Testis (tissue), 3 donors: ENCODE measurements around the gene DHH. TPM values are rescaled to one million over a fixed set of nuclear protein-coding genes. Genes with fewer than 3 reads are reported as not detected.

Experiments
- DNase-seq: peaks from one replicate; pipeline ENCODE4 v3.0.0-alpha.2; 2019
- H3K27ac ChIP-seq, 2 donors: fragments of 200-600 bp; sonication (generic); one replicate each; pipeline ENCODE4 v1.5.1; 2019
- H3K27me3 ChIP-seq: fragments of 200-600 bp; sonication (generic); one replicate; pipeline ENCODE4 v1.5.1; 2019
- H3K36me3 ChIP-seq: fragments of 200-600 bp; sonication (generic); one replicate; pipeline ENCODE4 v1.5.1; 2017; ENCODE audit warnings: low read depth; ENCODE audit errors: missing control alignments
- H3K4me1 ChIP-seq: fragments of 200-600 bp; sonication (generic); one replicate; pipeline ENCODE4 v1.5.1; 2019
- H3K4me3 ChIP-seq, 2 donors: fragments of 200-600 bp; sonication (generic); one replicate each; pipeline ENCODE4 v1.5.1; 2017 to 2019
- H3K9me3 ChIP-seq: fragments of 200-600 bp; sonication (generic); one replicate; pipeline ENCODE4 v1.5.1; 2017
- CTCF ChIP-seq, 3 experiments: fragments of 450-650 bp in 2 of 3; fragments of 200-600 bp in 1 of 3; sonication (generic) in 1 of 3; IDR thresholded peaks; one replicate each; pipeline ENCODE4 v1.5.1; 2016 to 2019; ENCODE audit warnings: antibody characterized with exemption in 3 of 3, mild to moderate bottlenecking in 2 of 3, moderate library complexity in 1 of 3
- POLR2A ChIP-seq: fragments of 450-650 bp; IDR thresholded peaks from one replicate; pipeline ENCODE4 v1.6.1; 2017; ENCODE audit warnings: antibody characterized with exemption, mild to moderate bottlenecking, moderate library complexity
- WGBS, 2 donors: methylation state at CpG; one replicate each; pipeline ENCODE4 v1.1.5; 2018; 5-methylcytosine and 5-hydroxymethylcytosine counted together
- intact Hi-C: fragments of 100-400 bp; cut with DNase I; formaldehyde crosslinking; loops from one replicate; pipeline ENCODE4 v1.15.1; 2023; ENCODE audit warnings: low total_unique reads
- polyA plus RNA-seq: library from polyadenylated mRNA; stranded (reverse); fragments of 350-450 nt; fragmentation: Illumina TruSeq; extraction: RNeasy Lipid Tissue Mini Kit (QIAGEN cat#74804); gene quantifications from one replicate; pipeline ENCODE4 v1.2.3, GENCODE V29; 2014; ENCODE audit warnings: low read depth, low replicate concordance; ENCODE audit not compliant: insufficient read depth
- total RNA-seq, 2 donors: library from RNA; depleted of rRNA; stranded (reverse); fragments of >200 nt; gene quantifications; one replicate each; pipeline ENCODE4 v1.2.3, GENCODE V29; 2016

The DHH gene
- total and polyA plus RNA-seq, 3 donors from 2014 or later, result 40.0 to 148 (median 97.6) TPM

DNA sequence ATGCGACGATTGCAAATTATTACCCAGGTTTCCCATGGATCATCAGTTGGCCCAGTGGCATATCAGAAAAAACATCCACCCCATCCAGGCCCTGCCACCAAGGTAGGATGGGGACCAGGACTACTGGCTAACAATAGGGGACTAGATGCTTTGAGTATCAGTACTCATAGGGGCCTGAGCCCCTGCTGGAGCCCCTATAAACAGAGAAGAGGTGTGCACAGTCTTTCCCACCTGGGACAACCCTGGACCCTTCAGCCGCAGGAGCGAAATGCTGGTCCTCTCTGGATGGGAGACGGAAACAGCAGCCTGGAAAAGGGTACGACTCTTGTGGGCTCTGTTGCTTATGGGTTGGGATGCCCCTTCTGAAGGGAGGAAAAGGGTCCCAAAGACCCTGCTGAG, 5.7 kb downstream of the DHH start:
- Histone ChIP-seq H3K27ac (no peak overlapping the region), H3K27me3 (no peaks in the 10 kb centered on the region), H3K36me3 (no peaks in the 10 kb centered on the region), H3K4me1 (peaks cover 53% of the 10 kb centered on the region), H3K4me3 (no peak overlapping the region), H3K9me3 (no peaks in the 10 kb centered on the region)
- DNase-seq, result no peak
- intact Hi-C loops, result no loop called here
- WGBS, 2 donors, result 48 to 61% methylated on average over 6 of the region's 6 CpGs
- TF ChIP-seq CTCF (IDR thresholded peaks at IDR 0.05) (no peak), POLR2A (no peak)

GRCh38 chr12:49088150-49088931, 6.3 kb downstream of the DHH start:
- Histone ChIP-seq H3K9me3 (no peaks in the 10 kb centered on the region), H3K4me1 (peaks cover 53% of the 10 kb centered on the region), H3K4me3 (no peak overlapping the region), H3K27ac (no peak overlapping the region), H3K27me3 (no peaks in the 10 kb centered on the region), H3K36me3 (no peaks in the 10 kb centered on the region)
- 4 to 5% methylated on average over 14 to 18 of the region's 18 CpGs for WGBS, 2 donors
- no peak for TF ChIP-seq POLR2A
- peak; percentile 74 to 80 (median 76) for TF ChIP-seq CTCF (IDR thresholded peaks at IDR 0.05)
- intact Hi-C loops, result no loop called here
- peak; percentile 82 for DNase-seq

DNA sequence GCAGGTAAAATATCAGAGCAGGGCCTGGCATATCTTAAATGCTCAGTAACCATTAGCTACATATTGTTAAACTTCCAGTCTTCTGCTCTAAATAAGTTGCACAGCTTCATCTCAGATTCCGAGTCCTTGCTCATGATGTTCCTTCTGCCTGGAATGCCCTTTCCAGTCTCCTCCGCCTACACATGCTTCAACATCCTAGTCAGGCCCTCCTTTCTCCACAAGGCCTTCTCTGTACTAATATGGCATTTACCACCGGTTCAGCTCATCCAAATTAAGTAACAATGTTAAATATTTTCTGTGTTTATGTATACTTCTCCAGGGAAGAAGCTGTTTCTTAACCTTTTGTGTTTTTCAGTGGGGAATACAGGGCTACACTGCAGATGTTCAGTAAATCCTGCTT, 8.5 kb downstream of the DHH start:
- H3K9me3 ChIP-seq, result no peaks in the 10 kb centered on the region
- 32 to 34% methylated on average over 3 of the region's 3 CpGs for WGBS, 2 donors
- DNase-seq, result peak; percentile 69
- intact Hi-C loops, result no loop called here
- TF ChIP-seq POLR2A (no peak), CTCF (IDR thresholded peaks at IDR 0.05) (no peak)
- no peak overlapping the region for H3K4me3 ChIP-seq
- no peaks in the 10 kb centered on the region for H3K27me3 ChIP-seq
- peak overlapping the region; percentile 39 to 48 for H3K27ac ChIP-seq
- peaks cover 41% of the 10 kb centered on the region for H3K4me1 ChIP-seq
- H3K36me3 ChIP-seq, result no peaks in the 10 kb centered on the region

GRCh38 chr12:49084438-49084837, 10.2 kb downstream of the DHH start:
- WGBS, 2 donors, result 95 to 98% methylated on average over 3 of the region's 3 CpGs
- Histone ChIP-seq H3K27ac (no peak overlapping the region), H3K27me3 (no peaks in the 10 kb centered on the region), H3K4me3 (no peak overlapping the region), H3K9me3 (no peaks in the 10 kb centered on the region), H3K36me3 (no peaks in the 10 kb centered on the region), H3K4me1 (peaks cover 34% of the 10 kb centered on the region)
- no peak for DNase-seq
- no peak for TF ChIP-seq POLR2A
- no peak for TF ChIP-seq CTCF (IDR thresholded peaks at IDR 0.05)
- intact Hi-C loops, result no loop called here

- H3K4me1 ChIP-seq, result peaks cover 7% of the 10 kb centered on the region
- TF ChIP-seq CTCF (IDR thresholded peaks at IDR 0.05), result no peak
- no peak for TF ChIP-seq POLR2A
- WGBS, 2 donors, result 50 to 54% methylated on average over 1 of the region's 1 CpG
- no peaks in the 10 kb centered on the region for H3K36me3 ChIP-seq
- no peak overlapping the region for H3K4me3 ChIP-seq
- intact Hi-C loops, result no loop called here
- H3K9me3 ChIP-seq, result no peaks in the 10 kb centered on the region
- no peak for DNase-seq
- H3K27me3 ChIP-seq, result no peaks in the 10 kb centered on the region
- H3K27ac ChIP-seq, result no peak overlapping the region
Observed at GRCh38 chr12:49079793-49080192, 14.8 kb downstream of the DHH start.
